Cardiac muscle cell (in vitro differentiated cells and primary cell): ENCODE results near the gene CD207. TPM values are rescaled to one million over a fixed set of nuclear protein-coding genes. Genes with fewer than 3 reads are reported as not detected.

Source experiments
- DNase-seq, 2 donors: peaks; one replicate each; pipeline versions ENCODE4 v3.0.0 to v3.0.0-alpha.2; 2010 to 2017; ENCODE audit warnings: low read depth in 1 of 2, low spot score in 1 of 2
- H3K27ac ChIP-seq: fragments of 200-600 bp; sonication (generic); 2 replicates; pipeline ENCODE4 v1.5.1; 2016
- H3K27me3 ChIP-seq: fragments of 200-600 bp; sonication (generic); 2 replicates; pipeline ENCODE4 v1.6.0; 2016; ENCODE audit warnings: control low read depth
- H3K36me3 ChIP-seq: fragments of 200-600 bp; sonication (generic); 2 replicates; pipeline ENCODE4 v1.5.1; 2016; ENCODE audit warnings: control low read depth
- H3K4me1 ChIP-seq: fragments of 200-600 bp; sonication (generic); 2 replicates; pipeline ENCODE4 v1.8.1; 2017; ENCODE audit warnings: low read depth, mild to moderate bottlenecking, mixed run types
- H3K4me3 ChIP-seq: fragments of 200-600 bp; sonication (generic); 2 replicates; pipeline ENCODE4 v1.5.1; 2016; ENCODE audit warnings: mild to moderate bottlenecking
- H3K9me3 ChIP-seq: fragments of 200-600 bp; sonication (generic); 2 replicates; pipeline ENCODE4 v1.5.1; 2017; ENCODE audit warnings: low read depth, mild to moderate bottlenecking, control low read depth
- CTCF ChIP-seq: IDR thresholded peaks from 2 replicates; pipeline ENCODE4 v1.5.1; 2012; ENCODE audit warnings: low read depth, mild to moderate bottlenecking, low read length
- polyA plus RNA-seq: library from polyadenylated mRNA; unstranded; fragments of >200 nt; fragmentation: Nextera tagmentation; extraction: Ambion mirVana; gene quantifications from 2 replicates; pipeline ENCODE4 v1.2.1, GENCODE V29; 2016
- total RNA-seq: library from RNA; depleted of rRNA; stranded (reverse); fragments of >200 nt; gene quantifications from 2 replicates; pipeline ENCODE4 v1.2.3, GENCODE V29; 2016

Gene CD207
- total and polyA plus RNA-seq, 2 experiments from 2014 or later: not detected

- H3K27ac ChIP-seq: no peak overlapping the region
- H3K36me3 ChIP-seq: no peaks in the 10 kb centered on the region
- no peaks in the 10 kb centered on the region for H3K4me1 ChIP-seq
- peaks cover 82% of the 10 kb centered on the region for H3K27me3 ChIP-seq
- no peak for DNase-seq
- TF ChIP-seq CTCF: no peak
- no peaks in the 10 kb centered on the region for H3K9me3 ChIP-seq
- no peak overlapping the region for H3K4me3 ChIP-seq
Measured at GRCh38 chr2:70868970-70869369, 33.4 kb upstream of the CD207 start.

GRCh38 chr2:70861777-70862625 is 26.4 kb upstream of the CD207 start:
- H3K27ac ChIP-seq: no peak overlapping the region
- H3K4me3 ChIP-seq: no peak overlapping the region
- H3K4me1 ChIP-seq: no peaks in the 10 kb centered on the region
- DNase-seq: peak; percentile 82 to 88
- peaks cover 99% of the 10 kb centered on the region for H3K27me3 ChIP-seq
- H3K9me3 ChIP-seq: no peaks in the 10 kb centered on the region
- no peaks in the 10 kb centered on the region for H3K36me3 ChIP-seq
- TF ChIP-seq CTCF: peak; percentile 99

- Histone ChIP-seq H3K27ac (no peak overlapping the region), H3K27me3 (peaks cover 55% of the 10 kb centered on the region), H3K4me1 (no peaks in the 10 kb centered on the region), H3K4me3 (no peak overlapping the region), H3K9me3 (no peaks in the 10 kb centered on the region), H3K36me3 (no peaks in the 10 kb centered on the region)
- DNase-seq: no peak
- no peak for TF ChIP-seq CTCF
Measured at GRCh38 chr2:70855667-70856066, 20.1 kb upstream of the CD207 start.

GRCh38 chr2:70854411-70854810 is 18.8 kb upstream of the CD207 start:
- Histone ChIP-seq H3K4me3 (no peak overlapping the region), H3K27ac (no peak overlapping the region), H3K27me3 (peaks cover 48% of the 10 kb centered on the region), H3K36me3 (no peaks in the 10 kb centered on the region), H3K9me3 (no peaks in the 10 kb centered on the region), H3K4me1 (no peaks in the 10 kb centered on the region)
- DNase-seq: no peak
- no peak for TF ChIP-seq CTCF

- no peak overlapping the region for H3K4me3 ChIP-seq
- H3K36me3 ChIP-seq: no peaks in the 10 kb centered on the region
- H3K27ac ChIP-seq: no peak overlapping the region
- peaks cover 37% of the 10 kb centered on the region for H3K27me3 ChIP-seq
- H3K4me1 ChIP-seq: no peaks in the 10 kb centered on the region
- no peaks in the 10 kb centered on the region for H3K9me3 ChIP-seq
- no peak for TF ChIP-seq CTCF
- no peak for DNase-seq
Measured at GRCh38 chr2:70852824-70853223, 17.2 kb upstream of the CD207 start.
